Lung (tissue), 12 donors: ENCODE results near the gene LEPR. TPM values are rescaled to one million over a fixed set of nuclear protein-coding genes. Genes with fewer than 3 reads are reported as not detected.
"Not testable (repeated sequence)": the region's sequence is repeated elsewhere in the genome, so short reads cannot be mapped to it uniquely, and the experiment has no call there.

Experiments
- ATAC-seq: fragments of 200-7000 bp; cut with Tn5 transposase; one replicate; pipeline ENCODE4 v1.9.1; 2020; ENCODE audit warnings: moderate number of reproducible peaks; ENCODE audit not compliant: insufficient read depth, low FRiP score
- DNase-seq, 3 donors: peaks; one replicate each; pipeline ENCODE4 v3.0.0-alpha.2; 2013 to 2017
- H3K27ac ChIP-seq, 2 donors: one replicate each; pipeline ENCODE4 v1.5.1; 2013; ENCODE audit warnings: mild to moderate bottlenecking in 2 of 2, moderate library complexity in 2 of 2, control low read depth in 1 of 2, inconsistent platforms in 1 of 2, low read depth in 1 of 2, low read length in 1 of 2
- H3K27me3 ChIP-seq, 3 donors: one replicate each; pipeline ENCODE4 v1.5.1; 2013; ENCODE audit warnings: low read length in 2 of 3; ENCODE audit not compliant: control insufficient read depth in 3 of 3, insufficient read depth in 3 of 3
- H3K36me3 ChIP-seq, 4 donors: one replicate each; pipeline ENCODE4 v1.5.1; 2013; ENCODE audit warnings: low read length in 4 of 4, mild to moderate bottlenecking in 1 of 4, moderate library complexity in 1 of 4; ENCODE audit not compliant: control insufficient read depth in 4 of 4, insufficient read depth in 4 of 4
- H3K4me1 ChIP-seq, 5 donors: one replicate each; pipeline ENCODE4 v1.5.1; 2013; ENCODE audit warnings: low read length in 5 of 5, mild to moderate bottlenecking in 2 of 5, moderate library complexity in 1 of 5; ENCODE audit not compliant: control insufficient read depth in 5 of 5, insufficient read depth in 5 of 5
- H3K4me3 ChIP-seq: one replicate; pipeline ENCODE4 v1.5.1; 2013; ENCODE audit warnings: mild to moderate bottlenecking, control low read depth, moderate library complexity
- H3K9ac ChIP-seq, 2 donors: one replicate each; pipeline ENCODE4 v1.5.1; 2013; ENCODE audit warnings: low read length in 2 of 2, control low read depth in 1 of 2; ENCODE audit not compliant: insufficient read depth in 1 of 2
- H3K9me3 ChIP-seq, 4 donors: one replicate each; pipeline ENCODE4 v1.5.1; 2013; ENCODE audit warnings: low read length in 3 of 4, mild to moderate bottlenecking in 1 of 4, moderate library complexity in 1 of 4; ENCODE audit not compliant: control insufficient read depth in 4 of 4, insufficient read depth in 3 of 4
- CTCF ChIP-seq: IDR thresholded peaks from 2 replicates; pipeline ENCODE4 v1.5.1; 2012; ENCODE audit warnings: mild to moderate bottlenecking; ENCODE audit errors: control extremely low read depth, extremely low read depth
- WGBS, 2 donors: extraction: QIAGEN DNeasy Blood & Tissue Kit; methylation state at CpG; one replicate each; pipeline ENCODE4 v1.1.7; 2013; 5-methylcytosine and 5-hydroxymethylcytosine counted together
- polyA plus RNA-seq, 2 donors: library from polyadenylated mRNA; stranded (reverse); fragments of 200-250 nt; gene quantifications; one replicate each; pipeline ENCODE4 v1.2.1, GENCODE V29; 2013
- total RNA-seq, 2 donors: library from RNA; depleted of rRNA in 1 of 2; stranded (reverse); fragments of >200 nt in 1 of 2; gene quantifications; one replicate each; pipeline ENCODE4 v1.2.1, GENCODE V29; 2014 to 2021
- donor health status: control.
- donor health status: control.
- donor health status: Bipolar disorder and iron deficiency.
- donor health status: healthy.
- donor health status: DM: yes; HTN: yes; CAD: no.

Gene LEPR
- total and polyA plus RNA-seq, 4 donors, result 7.2 to 67.1 (median 13.3) TPM

DNA sequence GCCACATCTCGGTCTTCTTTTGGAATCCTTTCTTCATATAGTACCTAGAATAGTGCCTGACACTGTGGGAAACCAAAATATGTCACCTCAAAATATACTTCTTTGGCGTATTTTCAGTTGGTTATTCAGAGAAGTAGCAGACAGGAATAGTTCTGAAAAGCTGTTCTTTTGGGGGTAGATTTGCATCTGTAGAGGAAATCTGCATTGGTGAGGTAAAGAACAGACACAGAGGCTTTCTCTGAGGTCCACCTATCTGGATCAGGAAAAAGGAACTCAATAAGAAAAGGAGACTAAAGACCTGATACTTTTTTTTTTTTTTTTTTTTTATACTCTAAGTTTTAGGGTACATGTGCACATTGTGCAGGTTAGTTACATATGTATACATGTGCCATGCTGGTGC, 23.2 kb downstream of the LEPR start:
- H3K27me3 ChIP-seq, result no peaks in the 10 kb centered on the region
- no peak overlapping the region for H3K27ac ChIP-seq
- 86 to 90% methylated on average over 2 of the region's 2 CpGs for WGBS, 2 donors
- no peak overlapping the region for H3K9ac ChIP-seq
- no peak for DNase-seq
- no peaks in the 10 kb centered on the region for H3K36me3 ChIP-seq
- TF ChIP-seq CTCF, result no peak
- ATAC-seq, result no peak
- H3K4me3 ChIP-seq, result no peak overlapping the region
- no peaks in the 10 kb centered on the region for H3K9me3 ChIP-seq
- H3K4me1 ChIP-seq, result no peaks in the 10 kb centered on the region

DNA sequence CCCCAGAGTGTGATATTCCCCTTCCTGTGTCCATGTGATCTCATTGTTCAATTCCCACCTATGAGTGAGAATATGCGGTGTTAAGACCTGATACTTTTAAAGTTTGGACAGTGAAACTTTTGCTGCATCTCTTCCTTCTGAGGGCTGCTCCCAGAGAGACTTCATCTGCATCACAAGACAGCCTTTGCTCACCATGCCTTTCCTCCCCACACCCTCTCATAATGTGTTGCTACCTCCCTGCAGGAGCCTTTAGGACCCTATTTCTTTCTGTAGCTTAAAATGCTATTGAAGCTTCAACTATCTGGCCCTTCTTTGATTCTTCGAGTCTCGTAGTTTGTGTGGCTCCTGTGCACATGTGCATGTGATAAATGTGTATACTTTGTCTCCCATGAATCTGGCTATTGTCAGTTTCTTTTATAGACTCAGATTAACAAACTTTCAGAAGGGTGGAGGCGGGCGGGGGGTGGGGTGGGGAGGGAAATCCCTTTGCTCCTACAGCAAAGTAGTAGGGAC, 23.7 kb downstream of the LEPR start:
- H3K36me3 ChIP-seq, result no peaks in the 10 kb centered on the region
- no peak overlapping the region for H3K27ac ChIP-seq
- DNase-seq (no peak), ATAC-seq (no peak)
- H3K4me3 ChIP-seq, result no peak overlapping the region
- no peak for TF ChIP-seq CTCF
- H3K9ac ChIP-seq, result no peak overlapping the region
- WGBS, 2 donors, result 94% methylated on average over 5 of the region's 5 CpGs
- no peaks in the 10 kb centered on the region for H3K27me3 ChIP-seq
- H3K9me3 ChIP-seq, result no peaks in the 10 kb centered on the region
- H3K4me1 ChIP-seq, result no peaks in the 10 kb centered on the region

DNA sequence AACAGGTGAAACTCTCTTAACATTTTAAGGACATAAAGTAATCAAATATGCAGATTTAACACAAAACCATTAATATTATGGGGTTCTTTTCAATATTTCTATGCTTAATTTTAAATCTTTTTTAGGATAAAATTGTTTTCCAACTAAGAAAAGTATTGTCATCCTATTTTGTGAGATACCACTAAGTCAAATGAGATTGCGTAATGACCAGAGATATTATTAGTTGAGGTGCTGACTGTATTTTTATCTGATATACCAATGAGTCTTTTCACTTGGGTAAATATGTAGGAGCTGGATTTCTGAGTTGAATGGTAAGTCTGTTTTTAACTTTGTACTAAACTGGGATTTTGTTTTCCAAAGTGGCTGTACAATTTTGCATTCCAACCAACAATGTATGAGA, 25.4 kb downstream of the LEPR start:
- no peaks in the 10 kb centered on the region for H3K9me3 ChIP-seq
- DNase-seq, result no peak
- H3K9ac ChIP-seq, result no peak overlapping the region
- H3K27me3 ChIP-seq, result no peaks in the 10 kb centered on the region
- no peak for TF ChIP-seq CTCF
- H3K4me1 ChIP-seq, result no peaks in the 10 kb centered on the region
- no peak overlapping the region for H3K27ac ChIP-seq
- peaks cover 0 to 1% (median 0%) of the 10 kb centered on the region in 4 donors for H3K36me3 ChIP-seq
- ATAC-seq, result no peak
- 96 to 100% methylated on average over 1 of the region's 1 CpG for WGBS, 2 donors
- H3K4me3 ChIP-seq, result no peak overlapping the region

DNA sequence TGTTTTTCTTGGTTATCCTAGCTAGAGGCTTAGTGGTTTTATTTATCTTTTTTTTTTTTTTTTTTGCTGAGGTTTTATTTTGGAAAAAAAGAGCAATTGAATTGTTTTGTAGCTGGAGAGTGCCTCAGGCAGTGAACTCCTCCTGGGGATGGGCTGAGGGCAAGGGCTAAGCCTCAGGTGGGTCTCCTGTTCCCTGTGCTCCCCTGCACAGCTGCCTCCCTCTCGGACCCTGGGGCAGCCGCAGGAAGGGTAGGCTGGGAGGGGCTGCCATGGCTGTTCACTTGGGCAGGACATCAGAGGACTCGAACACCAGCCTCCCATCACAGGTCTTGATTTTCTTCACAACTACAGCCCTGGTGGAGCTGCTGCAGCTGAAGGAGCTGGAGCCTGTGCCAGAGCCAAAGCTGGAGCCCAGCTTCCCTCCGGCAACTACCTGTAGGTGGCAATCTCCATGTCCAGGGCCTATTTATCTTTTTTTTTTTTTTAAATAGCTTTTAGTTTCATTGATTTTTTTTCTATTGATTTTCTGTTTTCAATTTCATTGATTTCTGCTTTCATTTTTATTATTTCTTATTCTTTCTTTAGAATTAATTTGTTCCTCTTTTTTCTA, 28.9 kb downstream of the LEPR start:
- ATAC-seq (no peak), DNase-seq (no peak)
- Histone ChIP-seq H3K36me3 (peaks cover 0 to 1% (median 0%) of the 10 kb centered on the region in 4 donors), H3K9me3 (no peaks in the 10 kb centered on the region), H3K27ac (no peak overlapping the region), H3K4me1 (no peaks in the 10 kb centered on the region), H3K27me3 (no peaks in the 10 kb centered on the region), H3K4me3 (no peak overlapping the region), H3K9ac (no peak overlapping the region)
- 95 to 96% methylated on average over 4 of the region's 4 CpGs for WGBS, 2 donors
- no peak for TF ChIP-seq CTCF

DNA sequence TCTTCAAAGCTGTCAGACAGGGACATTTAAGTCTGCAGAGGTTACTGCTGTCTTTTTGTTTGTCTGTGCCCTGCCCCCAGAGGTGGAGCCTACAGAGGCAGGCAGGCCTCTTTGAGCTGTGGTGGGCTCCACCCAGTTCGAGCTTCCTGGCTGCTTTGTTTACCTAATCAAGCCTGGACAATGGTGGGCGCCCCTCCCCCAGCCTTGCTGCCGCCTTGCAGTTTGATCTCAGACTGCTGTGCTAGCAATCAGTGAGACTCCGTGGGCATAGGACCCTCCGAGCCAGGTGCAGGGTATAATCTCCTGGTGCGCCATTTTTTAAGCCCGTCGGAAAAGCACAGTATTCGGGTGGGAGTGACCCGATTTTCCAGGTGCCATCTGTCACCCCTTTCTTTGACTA, 35.2 kb downstream of the LEPR start:
- not testable (repeated sequence) for H3K27me3 ChIP-seq, H3K4me3 ChIP-seq, H3K4me1 ChIP-seq, H3K27ac ChIP-seq, H3K9me3 ChIP-seq, ATAC-seq, H3K9ac ChIP-seq, H3K36me3 ChIP-seq, DNase-seq
- WGBS, 2 donors, result 85 to 87% methylated on average over 8 to 10 of the region's 10 CpGs
